ENCODE measurements around the gene CMC1. TPM values are rescaled to one million over a fixed set of nuclear protein-coding genes. Genes with fewer than 3 reads are reported as not detected.

CMC1 gene
- total RNA-seq, 1 donor from 2014 or later, result 11.8 TPM

DNA sequence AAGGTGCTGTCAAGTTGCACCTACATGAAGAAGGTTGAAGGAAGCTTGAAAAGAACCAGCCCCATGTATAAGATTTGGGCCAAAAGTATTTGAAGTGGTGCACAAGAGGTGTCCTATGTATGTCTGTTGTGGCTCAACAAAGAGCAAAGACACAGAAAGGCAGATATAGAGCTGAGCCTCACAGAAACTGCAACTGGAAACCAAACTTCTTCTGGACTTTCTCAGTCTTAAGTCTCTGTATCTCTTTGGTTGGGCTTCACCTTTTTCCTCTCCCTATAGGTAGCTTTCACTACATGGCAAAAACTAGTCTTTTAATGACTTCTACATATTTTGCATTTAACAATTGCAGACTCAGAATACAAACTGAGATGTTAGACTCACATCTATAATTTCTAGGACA, 8.8 kb upstream of the CMC1 start:
- TF ChIP-seq, protein P1, sequence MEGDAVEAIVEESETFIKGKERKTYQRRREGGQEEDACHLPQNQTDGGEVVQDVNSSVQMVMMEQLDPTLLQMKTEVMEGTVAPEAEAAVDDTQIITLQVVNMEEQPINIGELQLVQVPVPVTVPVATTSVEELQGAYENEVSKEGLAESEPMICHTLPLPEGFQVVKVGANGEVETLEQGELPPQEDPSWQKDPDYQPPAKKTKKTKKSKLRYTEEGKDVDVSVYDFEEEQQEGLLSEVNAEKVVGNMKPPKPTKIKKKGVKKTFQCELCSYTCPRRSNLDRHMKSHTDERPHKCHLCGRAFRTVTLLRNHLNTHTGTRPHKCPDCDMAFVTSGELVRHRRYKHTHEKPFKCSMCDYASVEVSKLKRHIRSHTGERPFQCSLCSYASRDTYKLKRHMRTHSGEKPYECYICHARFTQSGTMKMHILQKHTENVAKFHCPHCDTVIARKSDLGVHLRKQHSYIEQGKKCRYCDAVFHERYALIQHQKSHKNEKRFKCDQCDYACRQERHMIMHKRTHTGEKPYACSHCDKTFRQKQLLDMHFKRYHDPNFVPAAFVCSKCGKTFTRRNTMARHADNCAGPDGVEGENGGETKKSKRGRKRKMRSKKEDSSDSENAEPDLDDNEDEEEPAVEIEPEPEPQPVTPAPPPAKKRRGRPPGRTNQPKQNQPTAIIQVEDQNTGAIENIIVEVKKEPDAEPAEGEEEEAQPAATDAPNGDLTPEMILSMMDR (IDR thresholded peaks at IDR 0.05), result no peak
- DNase-seq (ENCODE audit: extremely low spot score, unreplicated experiment), result no peak
- Mint-ChIP-seq H3K27ac (ENCODE audit: unreplicated experiment) (no peak overlapping the region), H3K9me3 (ENCODE audit: unreplicated experiment) (no peaks in the 10 kb centered on the region), H3K27me3 (ENCODE audit: unreplicated experiment) (peaks cover 46% of the 10 kb centered on the region), H3K36me3 (ENCODE audit: unreplicated experiment) (no peaks in the 10 kb centered on the region), H3K4me1 (ENCODE audit: unreplicated experiment) (no peaks in the 10 kb centered on the region), H3K4me3 (ENCODE audit: unreplicated experiment) (no peak overlapping the region)

DNA sequence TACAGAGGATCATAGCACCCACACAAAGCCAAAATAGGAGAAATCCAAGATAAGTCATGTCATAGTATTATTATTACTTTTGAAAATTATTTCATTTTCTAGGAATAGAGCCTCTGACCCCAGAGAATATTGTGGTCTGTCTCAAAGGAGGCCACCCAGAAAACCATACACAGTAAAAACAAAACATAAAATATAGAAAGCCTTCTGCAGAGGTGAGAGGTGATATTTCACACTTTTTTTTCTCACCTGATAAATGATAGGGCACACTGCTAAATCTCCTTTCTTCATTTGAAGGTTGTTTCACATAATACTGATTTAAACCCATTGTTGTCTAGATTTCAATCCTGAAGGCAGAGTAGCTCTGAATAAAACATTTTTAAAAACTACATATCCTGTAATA, 7.0 kb upstream of the CMC1 start:
- H3K9me3 Mint-ChIP-seq (ENCODE audit: unreplicated experiment), result no peaks in the 10 kb centered on the region
- no peaks in the 10 kb centered on the region for H3K36me3 Mint-ChIP-seq (ENCODE audit: unreplicated experiment)
- H3K27ac Mint-ChIP-seq (ENCODE audit: unreplicated experiment), result no peak overlapping the region
- H3K27me3 Mint-ChIP-seq (ENCODE audit: unreplicated experiment), result peaks cover 46% of the 10 kb centered on the region
- H3K4me3 Mint-ChIP-seq (ENCODE audit: unreplicated experiment), result no peak overlapping the region
- H3K4me1 Mint-ChIP-seq (ENCODE audit: unreplicated experiment), result no peaks in the 10 kb centered on the region
- DNase-seq (ENCODE audit: extremely low spot score, unreplicated experiment), result no peak
- TF ChIP-seq, protein P1 (IDR thresholded peaks at IDR 0.05), result no peak

DNA sequence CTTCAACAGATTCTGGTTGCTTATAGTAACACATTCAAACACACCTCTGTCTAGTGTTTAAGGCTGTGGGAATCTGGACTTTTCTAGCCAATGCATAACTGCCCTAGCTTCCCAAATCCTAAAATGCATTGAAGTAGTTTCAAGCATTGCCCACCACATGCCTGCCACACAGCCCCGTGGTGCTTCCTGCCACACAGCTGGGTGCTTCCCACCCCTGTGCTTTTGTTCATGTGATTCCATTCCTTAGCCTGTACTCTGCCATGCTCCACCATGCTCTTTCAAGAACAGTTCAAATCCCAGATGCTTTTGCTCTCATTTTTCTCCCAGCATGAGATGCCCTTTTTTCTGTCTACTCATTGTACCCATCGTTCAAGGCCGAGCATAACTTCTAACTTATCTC, 2.3 kb upstream of the CMC1 start:
- Mint-ChIP-seq H3K4me1 (ENCODE audit: unreplicated experiment) (peaks cover 15% of the 10 kb centered on the region), H3K27ac (ENCODE audit: unreplicated experiment) (no peak overlapping the region), H3K9me3 (ENCODE audit: unreplicated experiment) (no peaks in the 10 kb centered on the region), H3K36me3 (ENCODE audit: unreplicated experiment) (no peaks in the 10 kb centered on the region), H3K27me3 (ENCODE audit: unreplicated experiment) (peaks cover 30% of the 10 kb centered on the region), H3K4me3 (ENCODE audit: unreplicated experiment) (no peak overlapping the region)
- TF ChIP-seq, protein P1 (IDR thresholded peaks at IDR 0.05), result no peak
- no peak for DNase-seq (ENCODE audit: extremely low spot score, unreplicated experiment)

DNA sequence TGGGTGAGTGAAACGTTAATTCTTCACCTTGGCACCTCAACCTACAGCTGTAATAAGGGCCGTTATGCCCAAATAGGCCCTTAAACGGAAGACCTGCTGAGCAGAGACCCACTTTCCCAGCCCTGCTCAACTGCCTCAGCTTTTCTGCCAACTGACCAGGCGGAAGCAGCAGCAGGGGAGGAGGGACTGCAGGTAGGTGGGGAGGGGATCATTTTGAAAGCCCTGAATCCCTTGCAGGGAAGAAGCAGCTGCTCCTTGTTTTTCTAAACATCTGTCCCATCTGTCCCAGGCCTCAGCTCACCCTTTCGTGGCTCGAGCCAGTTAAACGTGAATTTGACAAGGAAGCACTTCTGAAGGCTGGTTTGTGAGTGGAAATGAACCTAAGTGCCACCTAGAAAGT, 978 bp upstream of the CMC1 start:
- peaks cover 20% of the 10 kb centered on the region for H3K27me3 Mint-ChIP-seq (ENCODE audit: unreplicated experiment)
- H3K9me3 Mint-ChIP-seq (ENCODE audit: unreplicated experiment), result no peaks in the 10 kb centered on the region
- no peak overlapping the region for H3K27ac Mint-ChIP-seq (ENCODE audit: unreplicated experiment)
- DNase-seq (ENCODE audit: extremely low spot score, unreplicated experiment), result no peak
- H3K36me3 Mint-ChIP-seq (ENCODE audit: unreplicated experiment), result no peaks in the 10 kb centered on the region
- peaks cover 15% of the 10 kb centered on the region for H3K4me1 Mint-ChIP-seq (ENCODE audit: unreplicated experiment)
- TF ChIP-seq, protein P1 (IDR thresholded peaks at IDR 0.05), result no peak
- H3K4me3 Mint-ChIP-seq (ENCODE audit: unreplicated experiment), result peak overlapping the region; percentile 82

DNA sequence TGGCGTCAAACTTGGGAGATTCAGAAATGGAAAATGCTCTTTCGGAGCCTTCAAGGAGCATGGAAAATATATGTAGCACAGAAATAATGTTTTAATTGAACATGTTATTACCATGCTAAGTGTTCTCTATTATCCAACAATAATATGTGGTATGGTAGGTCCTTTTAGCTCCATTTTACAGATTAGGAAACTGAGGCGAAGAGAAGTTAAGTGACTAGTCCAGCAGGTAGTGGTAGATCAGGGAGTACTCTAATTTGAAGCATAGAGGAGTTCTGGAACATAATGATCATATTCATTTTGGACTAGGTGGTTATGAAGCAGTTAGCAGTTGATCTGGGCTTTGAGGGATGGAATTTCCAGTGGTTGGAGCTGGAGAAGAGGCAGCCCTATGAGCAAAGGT, 1.1 kb downstream of the CMC1 start:
- Mint-ChIP-seq H3K4me1 (ENCODE audit: unreplicated experiment) (peaks cover 16% of the 10 kb centered on the region), H3K27me3 (ENCODE audit: unreplicated experiment) (peaks cover 7% of the 10 kb centered on the region), H3K4me3 (ENCODE audit: unreplicated experiment) (peak overlapping the region; percentile 82), H3K36me3 (ENCODE audit: unreplicated experiment) (no peaks in the 10 kb centered on the region), H3K27ac (ENCODE audit: unreplicated experiment) (peak overlapping the region; percentile 68), H3K9me3 (ENCODE audit: unreplicated experiment) (no peaks in the 10 kb centered on the region)
- DNase-seq (ENCODE audit: extremely low spot score, unreplicated experiment), result no peak
- TF ChIP-seq, protein P1 (IDR thresholded peaks at IDR 0.05), result no peak
